GM12878 (cell line): ENCODE results near the gene GPBP1. TPM values are rescaled to one million over a fixed set of nuclear protein-coding genes. Genes with fewer than 3 reads are reported as not detected.

Experiments used
- ATAC-seq: fragments of 200-7000 bp; cut with Tn5 transposase; 3 replicates; pipeline ENCODE4 v1.9.1; 2020; ENCODE audit warnings: mild to moderate bottlenecking, moderate library complexity
- BruUV-seq: library from RNA; stranded (reverse); fragments of 400-500 nt; replicated peaks from 2 replicates; lab custom pipeline; 2021; lab: Mats Ljungman, UMichigan
- CTCF ChIA-PET: fragments of 300-600 bp; sonication (Branson Sonifier 250); formaldehyde crosslinking; extraction: SDS; loops from one replicate; lab custom pipeline; 2021; ENCODE audit warnings: inconsistent platforms; lab: Yijun Ruan, JAX
- POLR2A ChIA-PET: fragments of 350-600 bp; formaldehyde crosslinking; extraction: SDS; loops from one replicate; lab custom pipeline; 2021; ENCODE audit warnings: inconsistent platforms; lab: Charles Lee
- RAD21 ChIA-PET: fragments of 300-600 bp; sonication (Branson Sonifier 250); formaldehyde crosslinking; loops from one replicate; lab custom pipeline; 2023; ENCODE audit warnings: antibody characterized with exemption; ENCODE audit not compliant: unreplicated experiment; lab: Charles Lee
- SMC1A ChIA-PET: fragments of 300-600 bp; sonication (Branson Sonifier 250); formaldehyde crosslinking; loops from one replicate; lab custom pipeline; 2023; ENCODE audit not compliant: unreplicated experiment, uncharacterized antibody; lab: Charles Lee
- DNase-seq: peaks from one replicate; pipeline ENCODE4 v3.0.0-alpha.2; 2011; ENCODE audit warnings: low read depth, low spot score
- FAIRE-seq: peaks from 3 replicates; lab custom pipeline; 2011; peaks lifted over from hg19 to GRCh38; lab: Jason Lieb, UNC
- H2AFZ ChIP-seq: 2 replicates; pipeline ENCODE4 v1.6.0; 2011; ENCODE audit warnings: low read depth, low read length, control low read depth; ENCODE audit not compliant: control insufficient read depth
- H3K27ac ChIP-seq: 2 replicates; pipeline ENCODE4 v1.5.1; 2011; ENCODE audit warnings: control low read depth; ENCODE audit not compliant: control insufficient read depth, insufficient read depth
- H3K27me3 ChIP-seq, 2 experiments: replicated peaks in 1 of 2; 2 replicates each; pipeline versions ENCODE4 v1.6.0 to v1.6.1; 2011; ENCODE audit warnings: low read length in 1 of 2; ENCODE audit not compliant: control insufficient read depth in 2 of 2, insufficient read depth in 2 of 2
- H3K36me3 ChIP-seq, 2 experiments: 2 replicates each; pipeline ENCODE4 v1.5.1; 2011; ENCODE audit warnings: low read length in 1 of 2; ENCODE audit not compliant: control insufficient read depth in 2 of 2, insufficient read depth in 2 of 2
- H3K4me1 ChIP-seq: 2 replicates; pipeline ENCODE4 v1.6.1; 2011; ENCODE audit warnings: mild to moderate bottlenecking, low read length, moderate library complexity, mixed read lengths; ENCODE audit not compliant: control insufficient read depth, insufficient read depth
- H3K4me2 ChIP-seq: 2 replicates; pipeline ENCODE4 v1.6.0; 2011; ENCODE audit warnings: control low read depth; ENCODE audit not compliant: control insufficient read depth, insufficient read depth
- H3K4me3 ChIP-seq: fragments of 200-600 bp; sonication (generic); 2 replicates; pipeline ENCODE4 v1.5.1; 2016
- H3K79me2 ChIP-seq: 2 replicates; pipeline ENCODE4 v1.6.0; 2011; ENCODE audit warnings: low read length; ENCODE audit not compliant: control insufficient read depth, insufficient read depth
- H3K9ac ChIP-seq: 2 replicates; pipeline ENCODE4 v1.8.0; 2011; ENCODE audit warnings: low read length, control low read depth, mixed read lengths; ENCODE audit not compliant: control insufficient read depth, insufficient read depth
- H3K9me3 ChIP-seq: replicated peaks from 3 replicates; pipeline ENCODE4 v1.5.1; 2011; ENCODE audit warnings: mild to moderate bottlenecking, low read length; ENCODE audit not compliant: control insufficient read depth, insufficient read depth
- H4K20me1 ChIP-seq: 2 replicates; pipeline ENCODE4 v1.6.0; 2011; ENCODE audit not compliant: control insufficient read depth, insufficient read depth
- KLF5 ChIP-seq: fragments of 450-650 bp; IDR thresholded peaks from 2 replicates; pipeline ENCODE4 v1.6.1; 2014; ENCODE audit warnings: mild to moderate bottlenecking; ENCODE audit not compliant: partially characterized antibody
- MYB ChIP-seq: fragments of 150-350 bp; IDR thresholded peaks from 2 replicates; pipeline ENCODE4 v1.6.1; 2014; ENCODE audit warnings: mild to moderate bottlenecking, low read depth, low read length, borderline replicate concordance
- NR2F1 ChIP-seq: fragments of 450-650 bp; conservative IDR thresholded peaks from 2 replicates; pipeline ENCODE4 v1.6.1; 2017; ENCODE audit warnings: mild to moderate bottlenecking
- RFX5 ChIP-seq: IDR thresholded peaks from 2 replicates; pipeline ENCODE4 v1.6.1; 2011; ENCODE audit warnings: low read depth, low read length, improper control_type of control experiment
- SMARCA5 ChIP-seq: fragments of 450-650 bp; IDR thresholded peaks from 2 replicates; pipeline ENCODE4 v1.6.1; 2017; ENCODE audit warnings: mild to moderate bottlenecking
- SUZ12 ChIP-seq: fragments of 200-600 bp; sonication (generic); IDR thresholded peaks from one replicate; pipeline ENCODE4 v1.6.1; 2018; ENCODE audit warnings: antibody characterized with exemption, mild to moderate bottlenecking; ENCODE audit not compliant: unreplicated experiment
- TAF1 ChIP-seq: IDR thresholded peaks from 2 replicates; pipeline ENCODE4 v1.6.1; 2011; ENCODE audit warnings: mild to moderate bottlenecking, low read depth, low read length, borderline replicate concordance
- WGBS: methylation state at CpG from one replicate; pipeline ENCODE4 v1.1.6; 2016; ENCODE audit warnings: low lambda C conversion rate; ENCODE audit not compliant: insufficient replicate concordance, insufficient coverage; ENCODE audit errors: missing lambda C conversion rate; 5-methylcytosine and 5-hydroxymethylcytosine counted together
- in situ Hi-C: fragments of 300-500 bp; cut with MboI; formaldehyde crosslinking; loops from 9 replicates; pipeline ENCODE4 v1.14.3; 2018; ENCODE audit warnings: mixed read lengths
- intact Hi-C: fragments of 100-400 bp; cut with micrococcal nuclease; formaldehyde crosslinking; loops from one replicate; pipeline ENCODE4 v1.14.2; 2022; ENCODE audit not compliant: unreplicated experiment
- polyA plus RNA-seq, 11 experiments: library from polyadenylated mRNA; depleted of rRNA in 4 of 11; unstranded in 6 of 11; stranded (reverse) in 5 of 11; fragments of >200 nt; fragmentation: Nextera tagmentation in 4 of 11; fragmentation: Illumina TruSeq in 1 of 11; extraction: Ambion mirVana in 4 of 11; extraction: Trizol in 1 of 11; gene quantifications; 1 replicate in 1 of 11; 2 replicates in 10 of 11; pipeline versions ENCODE4 v1.2.1 to v1.2.3, GENCODE V29; 2011 to 2016; ENCODE audit warnings: inconsistent platforms in 2 of 11, missing spikeins in 2 of 11, low read depth in 1 of 11
- total RNA-seq, 4 experiments: library from RNA; depleted of rRNA in 3 of 4; stranded (reverse); fragments of >200 nt in 3 of 4; fragmentation: Illumina TruSeq in 1 of 4; extraction: Trizol in 1 of 4; gene quantifications; 2 replicates each; pipeline versions ENCODE4 v1.2.1 to v1.2.3, GENCODE V29; 2013 to 2021
- TF ChIP-seq, protein P1 (sequence below): IDR thresholded peaks from 2 replicates; pipeline ENCODE4 v1.6.1; 2012; ENCODE audit warnings: low read depth, low read length, improper control_type of control experiment
- TF ChIP-seq, protein P2 (sequence below): fragments of 450-650 bp; IDR thresholded peaks from 2 replicates; pipeline ENCODE4 v1.6.1; 2017; ENCODE audit warnings: mild to moderate bottlenecking, moderate library complexity
- TF ChIP-seq, protein P3 (sequence below): fragments of 450-650 bp; IDR thresholded peaks from 2 replicates; pipeline ENCODE4 v1.6.1; 2018; ENCODE audit warnings: borderline replicate concordance, mild to moderate bottlenecking; ENCODE audit not compliant: partially characterized antibody
- TF ChIP-seq, protein P4 (sequence below): IDR thresholded peaks from 2 replicates; pipeline ENCODE4 v1.6.1; 2011; ENCODE audit warnings: borderline replicate concordance, low read depth, mild to moderate bottlenecking, moderate library complexity, mixed read lengths, low read length; ENCODE audit not compliant: insufficient read depth; ENCODE audit errors: extremely low read length
- TF ChIP-seq, protein P5 (sequence below): IDR thresholded peaks from 2 replicates; pipeline ENCODE4 v1.6.1; 2011; ENCODE audit warnings: borderline replicate concordance, low read depth, mild to moderate bottlenecking, moderate library complexity, low read length; ENCODE audit not compliant: insufficient read depth, poor library complexity, severe bottlenecking

GPBP1 gene
- total and polyA plus RNA-seq, 10 of the 15 experiments (the other 5 are each of a cell fraction or from before 2014, with no cell fraction given): 27.0 to 96.2 (median 55.4) TPM

DNA sequence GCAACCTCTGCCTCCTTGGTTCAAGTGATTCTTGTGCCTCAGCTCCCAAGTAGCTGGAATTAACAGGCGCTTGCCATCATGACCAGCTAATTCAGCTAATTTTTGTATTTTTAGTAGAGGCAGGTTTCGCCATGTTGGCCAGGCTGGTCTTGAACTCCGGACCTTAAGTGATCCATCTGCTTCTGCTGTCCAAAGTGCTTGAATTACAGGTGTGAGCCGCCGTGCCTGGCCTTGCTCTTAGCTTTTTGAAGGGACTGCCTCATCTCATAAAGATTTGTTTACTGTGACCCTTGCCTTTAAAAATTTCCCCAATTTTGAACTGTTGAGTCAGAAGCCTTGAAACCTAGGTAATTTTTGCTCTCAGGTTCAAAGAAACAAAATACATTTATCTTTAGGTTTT is 17.3 kb downstream of the GPBP1 start:
- ChIA-PET SMC1A (interaction anchor here (0.6 to 4.5 kb wide), 9 partner anchors 8 to 672 kb away, joined by 3 to 48 read pairs (median 4); no protein-coding TSS in a partner anchor), RAD21 (interaction anchor here (1.0 to 3.7 kb wide), 3 partner anchors 12 to 29 kb away, joined by 3 to 15 read pairs (median 7); partner anchors contain the start of gene GPBP1), POLR2A (interaction anchor here (0.7 to 2.9 kb wide), 4 partner anchors 11 to 349 kb away, joined by 3 to 23 read pairs (median 5); no protein-coding TSS in a partner anchor), CTCF (interaction anchor here (2.0 to 4.5 kb wide), 2 partner anchors 11 to 29 kb away, joined by 5 to 16 read pairs; no protein-coding TSS in a partner anchor)
- no TSS peak for BruUV-seq
- intact Hi-C loops: no loop called here
- in situ Hi-C loops: loop anchor here (25.0 kb wide), 1 partner anchor 1879 kb away; the partner anchor contains the start of genes DHX29 and MTREX
- WGBS: 98% methylated on average over 5 of the region's 5 CpGs
- no peaks in the 10 kb centered on the region for H3K27me3 ChIP-seq
- peaks cover 92% of the 10 kb centered on the region for H3K79me2 ChIP-seq
- peaks cover 5% of the 10 kb centered on the region for H4K20me1 ChIP-seq
- peaks cover 35% of the 10 kb centered on the region for H3K4me1 ChIP-seq
- TF ChIP-seq KLF5: no peak
- TF ChIP-seq SMARCA5: no peak
- no peak for TF ChIP-seq NR2F1
- TF ChIP-seq, protein P1, sequence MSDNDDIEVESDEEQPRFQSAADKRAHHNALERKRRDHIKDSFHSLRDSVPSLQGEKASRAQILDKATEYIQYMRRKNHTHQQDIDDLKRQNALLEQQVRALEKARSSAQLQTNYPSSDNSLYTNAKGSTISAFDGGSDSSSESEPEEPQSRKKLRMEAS: no peak
- TF ChIP-seq, protein P2, sequence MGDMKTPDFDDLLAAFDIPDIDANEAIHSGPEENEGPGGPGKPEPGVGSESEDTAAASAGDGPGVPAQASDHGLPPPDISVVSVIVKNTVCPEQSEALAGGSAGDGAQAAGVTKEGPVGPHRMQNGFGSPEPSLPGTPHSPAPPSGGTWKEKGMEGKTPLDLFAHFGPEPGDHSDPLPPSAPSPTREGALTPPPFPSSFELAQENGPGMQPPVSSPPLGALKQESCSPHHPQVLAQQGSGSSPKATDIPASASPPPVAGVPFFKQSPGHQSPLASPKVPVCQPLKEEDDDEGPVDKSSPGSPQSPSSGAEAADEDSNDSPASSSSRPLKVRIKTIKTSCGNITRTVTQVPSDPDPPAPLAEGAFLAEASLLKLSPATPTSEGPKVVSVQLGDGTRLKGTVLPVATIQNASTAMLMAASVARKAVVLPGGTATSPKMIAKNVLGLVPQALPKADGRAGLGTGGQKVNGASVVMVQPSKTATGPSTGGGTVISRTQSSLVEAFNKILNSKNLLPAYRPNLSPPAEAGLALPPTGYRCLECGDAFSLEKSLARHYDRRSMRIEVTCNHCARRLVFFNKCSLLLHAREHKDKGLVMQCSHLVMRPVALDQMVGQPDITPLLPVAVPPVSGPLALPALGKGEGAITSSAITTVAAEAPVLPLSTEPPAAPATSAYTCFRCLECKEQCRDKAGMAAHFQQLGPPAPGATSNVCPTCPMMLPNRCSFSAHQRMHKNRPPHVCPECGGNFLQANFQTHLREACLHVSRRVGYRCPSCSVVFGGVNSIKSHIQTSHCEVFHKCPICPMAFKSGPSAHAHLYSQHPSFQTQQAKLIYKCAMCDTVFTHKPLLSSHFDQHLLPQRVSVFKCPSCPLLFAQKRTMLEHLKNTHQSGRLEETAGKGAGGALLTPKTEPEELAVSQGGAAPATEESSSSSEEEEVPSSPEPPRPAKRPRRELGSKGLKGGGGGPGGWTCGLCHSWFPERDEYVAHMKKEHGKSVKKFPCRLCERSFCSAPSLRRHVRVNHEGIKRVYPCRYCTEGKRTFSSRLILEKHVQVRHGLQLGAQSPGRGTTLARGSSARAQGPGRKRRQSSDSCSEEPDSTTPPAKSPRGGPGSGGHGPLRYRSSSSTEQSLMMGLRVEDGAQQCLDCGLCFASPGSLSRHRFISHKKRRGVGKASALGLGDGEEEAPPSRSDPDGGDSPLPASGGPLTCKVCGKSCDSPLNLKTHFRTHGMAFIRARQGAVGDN: no peak
- TF ChIP-seq, protein P3, sequence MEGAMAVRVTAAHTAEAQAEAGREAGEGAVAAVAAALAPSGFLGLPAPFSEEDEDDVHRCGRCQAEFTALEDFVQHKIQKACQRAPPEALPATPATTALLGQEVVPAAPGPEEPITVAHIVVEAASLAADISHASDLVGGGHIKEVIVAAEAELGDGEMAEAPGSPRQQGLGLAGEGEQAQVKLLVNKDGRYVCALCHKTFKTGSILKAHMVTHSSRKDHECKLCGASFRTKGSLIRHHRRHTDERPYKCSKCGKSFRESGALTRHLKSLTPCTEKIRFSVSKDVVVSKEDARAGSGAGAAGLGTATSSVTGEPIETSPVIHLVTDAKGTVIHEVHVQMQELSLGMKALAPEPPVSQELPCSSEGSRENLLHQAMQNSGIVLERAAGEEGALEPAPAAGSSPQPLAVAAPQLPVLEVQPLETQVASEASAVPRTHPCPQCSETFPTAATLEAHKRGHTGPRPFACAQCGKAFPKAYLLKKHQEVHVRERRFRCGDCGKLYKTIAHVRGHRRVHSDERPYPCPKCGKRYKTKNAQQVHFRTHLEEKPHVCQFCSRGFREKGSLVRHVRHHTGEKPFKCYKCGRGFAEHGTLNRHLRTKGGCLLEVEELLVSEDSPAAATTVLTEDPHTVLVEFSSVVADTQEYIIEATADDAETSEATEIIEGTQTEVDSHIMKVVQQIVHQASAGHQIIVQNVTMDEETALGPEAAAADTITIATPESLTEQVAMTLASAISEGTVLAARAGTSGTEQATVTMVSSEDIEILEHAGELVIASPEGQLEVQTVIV: no peak
- TF ChIP-seq, protein P4, sequence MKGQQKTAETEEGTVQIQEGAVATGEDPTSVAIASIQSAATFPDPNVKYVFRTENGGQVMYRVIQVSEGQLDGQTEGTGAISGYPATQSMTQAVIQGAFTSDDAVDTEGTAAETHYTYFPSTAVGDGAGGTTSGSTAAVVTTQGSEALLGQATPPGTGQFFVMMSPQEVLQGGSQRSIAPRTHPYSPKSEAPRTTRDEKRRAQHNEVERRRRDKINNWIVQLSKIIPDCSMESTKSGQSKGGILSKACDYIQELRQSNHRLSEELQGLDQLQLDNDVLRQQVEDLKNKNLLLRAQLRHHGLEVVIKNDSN: no peak
- no peak for TF ChIP-seq MYB
- no peak for TF ChIP-seq RFX5
- TF ChIP-seq, protein P5, sequence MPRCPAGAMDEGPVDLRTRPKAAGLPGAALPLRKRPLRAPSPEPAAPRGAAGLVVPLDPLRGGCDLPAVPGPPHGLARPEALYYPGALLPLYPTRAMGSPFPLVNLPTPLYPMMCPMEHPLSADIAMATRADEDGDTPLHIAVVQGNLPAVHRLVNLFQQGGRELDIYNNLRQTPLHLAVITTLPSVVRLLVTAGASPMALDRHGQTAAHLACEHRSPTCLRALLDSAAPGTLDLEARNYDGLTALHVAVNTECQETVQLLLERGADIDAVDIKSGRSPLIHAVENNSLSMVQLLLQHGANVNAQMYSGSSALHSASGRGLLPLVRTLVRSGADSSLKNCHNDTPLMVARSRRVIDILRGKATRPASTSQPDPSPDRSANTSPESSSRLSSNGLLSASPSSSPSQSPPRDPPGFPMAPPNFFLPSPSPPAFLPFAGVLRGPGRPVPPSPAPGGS: no peak
- TF ChIP-seq SUZ12: no peak
- no peak for TF ChIP-seq TAF1
- no peak overlapping the region for H3K27ac ChIP-seq
- no peak overlapping the region for H3K9ac ChIP-seq
- H2AFZ ChIP-seq: no peak overlapping the region
- peaks cover 2% of the 10 kb centered on the region for H3K9me3 ChIP-seq
- H3K4me2 ChIP-seq: no peak overlapping the region
- H3K4me3 ChIP-seq: no peak overlapping the region
- FAIRE-seq (no peak), ATAC-seq (no peak; the same call in 2 of the 3 replicates), DNase-seq (no peak)
- H3K36me3 ChIP-seq: peaks cover 1 to 7% of the 10 kb centered on the region in 2 experiments; a peak in 2 of 4 replicates
